HEK293 (cell line): ENCODE results near the gene LRIG3.

ENCODE experiments used
- GLI2 ChIP-seq: fragments of 450-650 bp; formaldehyde crosslinking; IDR thresholded peaks from 2 replicates; pipeline ENCODE4; 2017; ENCODE audit warnings: missing biosample characterization, missing genetic modification characterization, low read depth, borderline replicate concordance
- GLIS1 ChIP-seq: fragments of 450-650 bp; formaldehyde crosslinking; IDR thresholded peaks from 2 replicates; pipeline ENCODE4 v1.5.1; 2016; ENCODE audit warnings: missing biosample characterization, missing genetic modification characterization
- IKZF3 ChIP-seq: fragments of 450-650 bp; IDR thresholded peaks from 2 replicates; pipeline ENCODE4 v1.5.0; 2018; ENCODE audit warnings: missing biosample characterization, mild to moderate bottlenecking, missing genetic modification characterization, moderate library complexity
- KLF16 ChIP-seq: fragments of 450-650 bp; formaldehyde crosslinking; IDR thresholded peaks from 2 replicates; pipeline ENCODE4 v1.5.1; 2017; ENCODE audit warnings: missing biosample characterization, missing genetic modification characterization
- MZF1 ChIP-seq: fragments of 450-650 bp; formaldehyde crosslinking; IDR thresholded peaks from 2 replicates; pipeline ENCODE4 v1.5.1; 2017; ENCODE audit warnings: missing biosample characterization, missing genetic modification characterization, borderline replicate concordance
- OVOL3 ChIP-seq: fragments of 450-650 bp; formaldehyde crosslinking; IDR thresholded peaks from 2 replicates; pipeline ENCODE4 v1.5.1; 2016; ENCODE audit warnings: missing biosample characterization, missing genetic modification characterization
- PRDM1 ChIP-seq: fragments of 450-650 bp; formaldehyde crosslinking; IDR thresholded peaks from 2 replicates; pipeline ENCODE4; 2016; ENCODE audit warnings: missing biosample characterization, missing genetic modification characterization
- YY2 ChIP-seq: fragments of 450-650 bp; formaldehyde crosslinking; IDR thresholded peaks from 2 replicates; pipeline ENCODE4 v1.5.1; 2016; ENCODE audit warnings: missing biosample characterization, missing genetic modification characterization
- ZBTB1 ChIP-seq: fragments of 450-650 bp; formaldehyde crosslinking; IDR thresholded peaks from 2 replicates; pipeline ENCODE4 v1.5.1; 2016; ENCODE audit warnings: missing biosample characterization, missing genetic modification characterization
- ZNF112 ChIP-seq: fragments of 450-650 bp; formaldehyde crosslinking; IDR thresholded peaks from 2 replicates; pipeline ENCODE4 v1.5.0; 2017; ENCODE audit warnings: missing biosample characterization, missing genetic modification characterization
- ZNF146 ChIP-seq: fragments of 450-650 bp; formaldehyde crosslinking; IDR thresholded peaks from 2 replicates; pipeline ENCODE4 v1.5.1; 2016; ENCODE audit warnings: missing biosample characterization, missing genetic modification characterization
- ZNF324 ChIP-seq: fragments of 450-650 bp; formaldehyde crosslinking; IDR thresholded peaks from 2 replicates; pipeline ENCODE4 v1.5.1; 2016; ENCODE audit warnings: missing biosample characterization, missing genetic modification characterization
- ZNF48 ChIP-seq: fragments of 450-650 bp; formaldehyde crosslinking; IDR thresholded peaks from 2 replicates; pipeline ENCODE4 v1.5.1; 2016; ENCODE audit warnings: missing biosample characterization, missing genetic modification characterization
- ZNF596 ChIP-seq: fragments of 450-650 bp; IDR thresholded peaks from 2 replicates; pipeline ENCODE4 v1.5.0; 2018; ENCODE audit warnings: missing biosample characterization, mild to moderate bottlenecking, missing genetic modification characterization, moderate library complexity
- ZNF623 ChIP-seq: fragments of 450-650 bp; formaldehyde crosslinking; IDR thresholded peaks from 2 replicates; pipeline ENCODE4 v1.5.1; 2016; ENCODE audit warnings: missing biosample characterization, missing genetic modification characterization
- ZNF624 ChIP-seq: fragments of 450-650 bp; formaldehyde crosslinking; IDR thresholded peaks from 2 replicates; pipeline ENCODE4 v1.5.1; 2017; ENCODE audit warnings: missing biosample characterization, missing genetic modification characterization
- ZNF664 ChIP-seq: fragments of 450-650 bp; formaldehyde crosslinking; IDR thresholded peaks from 2 replicates; pipeline ENCODE4 v1.5.1; 2016; ENCODE audit warnings: missing biosample characterization, missing genetic modification characterization
- ZNF843 ChIP-seq: fragments of 450-650 bp; formaldehyde crosslinking; IDR thresholded peaks from 2 replicates; pipeline ENCODE4 v1.5.1; 2016; ENCODE audit warnings: missing biosample characterization, missing genetic modification characterization
- ZXDB ChIP-seq: fragments of 450-650 bp; formaldehyde crosslinking; IDR thresholded peaks from 2 replicates; pipeline ENCODE4 v1.5.1; 2016; ENCODE audit warnings: missing biosample characterization, missing genetic modification characterization
- TF ChIP-seq, protein P1 (sequence below): fragments of 450-650 bp; formaldehyde crosslinking; IDR thresholded peaks from 2 replicates; pipeline ENCODE4; 2016; ENCODE audit warnings: missing biosample characterization, missing genetic modification characterization
- TF ChIP-seq, protein P2 (sequence below): fragments of 450-650 bp; formaldehyde crosslinking; IDR thresholded peaks from 2 replicates; pipeline ENCODE4 v1.5.1; 2016; ENCODE audit warnings: missing biosample characterization, missing genetic modification characterization
- TF ChIP-seq, protein P3 (sequence below): fragments of 450-650 bp; IDR thresholded peaks from 2 replicates; pipeline ENCODE4 v1.5.1; 2018; ENCODE audit warnings: missing biosample characterization, mild to moderate bottlenecking, missing genetic modification characterization
- TF ChIP-seq, protein P4 (sequence below): fragments of 450-650 bp; formaldehyde crosslinking; IDR thresholded peaks from 2 replicates; pipeline ENCODE4 v1.5.1; 2016; ENCODE audit warnings: missing biosample characterization, missing genetic modification characterization
- TF ChIP-seq, protein P5 (sequence below): fragments of 450-650 bp; formaldehyde crosslinking; IDR thresholded peaks from 2 replicates; pipeline ENCODE4 v1.5.1; 2016; ENCODE audit warnings: missing biosample characterization, missing genetic modification characterization
- TF ChIP-seq, protein P6 (sequence below): fragments of 450-650 bp; formaldehyde crosslinking; IDR thresholded peaks from 2 replicates; pipeline ENCODE4 v1.5.1; 2016; ENCODE audit warnings: missing biosample characterization, missing genetic modification characterization
- TF ChIP-seq, protein P7 (sequence below): fragments of 450-650 bp; formaldehyde crosslinking; IDR thresholded peaks from 2 replicates; pipeline ENCODE4 v1.5.1; 2017; ENCODE audit warnings: missing biosample characterization, missing genetic modification characterization
- TF ChIP-seq, protein P8 (sequence below): fragments of 450-650 bp; formaldehyde crosslinking; IDR thresholded peaks from 2 replicates; pipeline ENCODE4 v1.5.1; 2016; ENCODE audit warnings: missing biosample characterization, missing genetic modification characterization

The LRIG3 gene

DNA sequence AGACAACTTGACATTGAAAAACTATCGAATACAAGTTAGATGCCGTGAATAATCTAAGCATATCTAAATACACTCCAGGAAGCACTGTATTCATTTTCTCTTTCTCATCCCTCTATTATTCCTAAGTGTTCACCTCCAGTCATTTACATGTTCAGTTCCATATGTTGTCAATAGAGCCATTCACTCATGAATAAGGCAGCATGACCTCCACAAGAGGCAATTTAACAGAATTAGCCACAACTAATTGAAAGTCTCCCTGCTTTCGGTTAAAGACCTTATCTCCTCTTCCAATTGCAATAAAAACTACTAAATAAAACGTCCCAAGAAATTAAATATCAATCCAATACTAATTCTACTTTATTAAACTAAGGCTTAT, 1.8 kb downstream of the LRIG3 start (continued):
- TF ChIP-seq, protein P1, sequence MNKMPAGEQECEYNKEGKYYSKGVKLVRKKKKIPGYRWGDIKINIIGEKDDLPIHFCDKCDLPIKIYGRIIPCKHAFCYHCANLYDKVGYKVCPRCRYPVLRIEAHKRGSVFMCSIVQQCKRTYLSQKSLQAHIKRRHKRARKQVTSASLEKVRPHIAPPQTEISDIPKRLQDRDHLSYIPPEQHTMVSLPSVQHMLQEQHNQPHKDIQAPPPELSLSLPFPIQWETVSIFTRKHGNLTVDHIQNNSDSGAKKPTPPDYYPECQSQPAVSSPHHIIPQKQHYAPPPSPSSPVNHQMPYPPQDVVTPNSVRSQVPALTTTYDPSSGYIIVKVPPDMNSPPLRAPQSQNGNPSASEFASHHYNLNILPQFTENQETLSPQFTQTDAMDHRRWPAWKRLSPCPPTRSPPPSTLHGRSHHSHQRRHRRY (tag by site-specific recombination): no peak
- TF ChIP-seq ZNF664 (tag by site-specific recombination) (no peak), ZBTB1 (tag by site-specific recombination) (peak; percentile 40; the same call in 1 of the 2 replicates), ZXDB (tag by site-specific recombination) (peak; percentile 46), MZF1 (0 out of 2 replicates have a peak, but pooled peaks have one; percentile 11), ZNF112 (tag by site-specific recombination) (no peak), YY2 (tag by site-specific recombination) (no peak), ZNF843 (tag by site-specific recombination) (peak; percentile 15; the same call in 1 of the 2 replicates), GLIS1 (tag by site-specific recombination) (peak; percentile 38; the same call in 1 of the 2 replicates), ZNF48 (tag by site-specific recombination) (no peak), IKZF3 (peak; percentile 79), ZNF146 (tag by site-specific recombination) (peak; percentile 72), OVOL3 (tag by site-specific recombination) (peak; percentile 77; the same call in 1 of the 2 replicates), ZNF624 (no peak), ZNF596 (tag by site-specific recombination) (peak; percentile 33; the same call in 1 of the 2 replicates), ZNF324 (tag by site-specific recombination) (no peak), ZNF623 (tag by site-specific recombination) (no peak), GLI2 (tag by site-specific recombination) (peak; percentile 30; the same call in 1 of the 2 replicates), KLF16 (tag by site-specific recombination) (no peak), PRDM1 (tag by site-specific recombination) (peak; percentile 51; the same call in 1 of the 2 replicates)
- TF ChIP-seq, protein P2, sequence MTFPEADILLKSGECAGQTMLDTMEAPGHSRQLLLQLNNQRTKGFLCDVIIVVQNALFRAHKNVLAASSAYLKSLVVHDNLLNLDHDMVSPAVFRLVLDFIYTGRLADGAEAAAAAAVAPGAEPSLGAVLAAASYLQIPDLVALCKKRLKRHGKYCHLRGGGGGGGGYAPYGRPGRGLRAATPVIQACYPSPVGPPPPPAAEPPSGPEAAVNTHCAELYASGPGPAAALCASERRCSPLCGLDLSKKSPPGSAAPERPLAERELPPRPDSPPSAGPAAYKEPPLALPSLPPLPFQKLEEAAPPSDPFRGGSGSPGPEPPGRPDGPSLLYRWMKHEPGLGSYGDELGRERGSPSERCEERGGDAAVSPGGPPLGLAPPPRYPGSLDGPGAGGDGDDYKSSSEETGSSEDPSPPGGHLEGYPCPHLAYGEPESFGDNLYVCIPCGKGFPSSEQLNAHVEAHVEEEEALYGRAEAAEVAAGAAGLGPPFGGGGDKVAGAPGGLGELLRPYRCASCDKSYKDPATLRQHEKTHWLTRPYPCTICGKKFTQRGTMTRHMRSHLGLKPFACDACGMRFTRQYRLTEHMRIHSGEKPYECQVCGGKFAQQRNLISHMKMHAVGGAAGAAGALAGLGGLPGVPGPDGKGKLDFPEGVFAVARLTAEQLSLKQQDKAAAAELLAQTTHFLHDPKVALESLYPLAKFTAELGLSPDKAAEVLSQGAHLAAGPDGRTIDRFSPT: 0 out of 2 replicates have a peak, but pooled peaks have one; percentile 19
- TF ChIP-seq, protein P3, sequence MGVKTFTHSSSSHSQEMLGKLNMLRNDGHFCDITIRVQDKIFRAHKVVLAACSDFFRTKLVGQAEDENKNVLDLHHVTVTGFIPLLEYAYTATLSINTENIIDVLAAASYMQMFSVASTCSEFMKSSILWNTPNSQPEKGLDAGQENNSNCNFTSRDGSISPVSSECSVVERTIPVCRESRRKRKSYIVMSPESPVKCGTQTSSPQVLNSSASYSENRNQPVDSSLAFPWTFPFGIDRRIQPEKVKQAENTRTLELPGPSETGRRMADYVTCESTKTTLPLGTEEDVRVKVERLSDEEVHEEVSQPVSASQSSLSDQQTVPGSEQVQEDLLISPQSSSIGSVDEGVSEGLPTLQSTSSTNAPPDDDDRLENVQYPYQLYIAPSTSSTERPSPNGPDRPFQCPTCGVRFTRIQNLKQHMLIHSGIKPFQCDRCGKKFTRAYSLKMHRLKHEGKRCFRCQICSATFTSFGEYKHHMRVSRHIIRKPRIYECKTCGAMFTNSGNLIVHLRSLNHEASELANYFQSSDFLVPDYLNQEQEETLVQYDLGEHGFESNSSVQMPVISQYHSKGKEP (tag by site-specific recombination): peak; percentile 34; the same call in 1 of the 2 replicates
- TF ChIP-seq, protein P4, sequence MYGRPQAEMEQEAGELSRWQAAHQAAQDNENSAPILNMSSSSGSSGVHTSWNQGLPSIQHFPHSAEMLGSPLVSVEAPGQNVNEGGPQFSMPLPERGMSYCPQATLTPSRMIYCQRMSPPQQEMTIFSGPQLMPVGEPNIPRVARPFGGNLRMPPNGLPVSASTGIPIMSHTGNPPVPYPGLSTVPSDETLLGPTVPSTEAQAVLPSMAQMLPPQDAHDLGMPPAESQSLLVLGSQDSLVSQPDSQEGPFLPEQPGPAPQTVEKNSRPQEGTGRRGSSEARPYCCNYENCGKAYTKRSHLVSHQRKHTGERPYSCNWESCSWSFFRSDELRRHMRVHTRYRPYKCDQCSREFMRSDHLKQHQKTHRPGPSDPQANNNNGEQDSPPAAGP (tag by site-specific recombination): no peak
- TF ChIP-seq, protein P5, sequence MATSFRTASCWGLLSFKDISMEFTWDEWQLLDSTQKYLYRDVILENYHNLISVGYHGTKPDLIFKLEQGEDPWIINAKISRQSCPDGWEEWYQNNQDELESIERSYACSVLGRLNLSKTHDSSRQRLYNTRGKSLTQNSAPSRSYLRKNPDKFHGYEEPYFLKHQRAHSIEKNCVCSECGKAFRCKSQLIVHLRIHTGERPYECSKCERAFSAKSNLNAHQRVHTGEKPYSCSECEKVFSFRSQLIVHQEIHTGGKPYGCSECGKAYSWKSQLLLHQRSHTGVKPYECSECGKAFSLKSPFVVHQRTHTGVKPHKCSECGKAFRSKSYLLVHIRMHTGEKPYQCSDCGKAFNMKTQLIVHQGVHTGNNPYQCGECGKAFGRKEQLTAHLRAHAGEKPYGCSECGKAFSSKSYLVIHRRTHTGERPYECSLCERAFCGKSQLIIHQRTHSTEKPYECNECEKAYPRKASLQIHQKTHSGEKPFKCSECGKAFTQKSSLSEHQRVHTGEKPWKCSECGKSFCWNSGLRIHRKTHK (tag by site-specific recombination): no peak
- TF ChIP-seq, protein P6, sequence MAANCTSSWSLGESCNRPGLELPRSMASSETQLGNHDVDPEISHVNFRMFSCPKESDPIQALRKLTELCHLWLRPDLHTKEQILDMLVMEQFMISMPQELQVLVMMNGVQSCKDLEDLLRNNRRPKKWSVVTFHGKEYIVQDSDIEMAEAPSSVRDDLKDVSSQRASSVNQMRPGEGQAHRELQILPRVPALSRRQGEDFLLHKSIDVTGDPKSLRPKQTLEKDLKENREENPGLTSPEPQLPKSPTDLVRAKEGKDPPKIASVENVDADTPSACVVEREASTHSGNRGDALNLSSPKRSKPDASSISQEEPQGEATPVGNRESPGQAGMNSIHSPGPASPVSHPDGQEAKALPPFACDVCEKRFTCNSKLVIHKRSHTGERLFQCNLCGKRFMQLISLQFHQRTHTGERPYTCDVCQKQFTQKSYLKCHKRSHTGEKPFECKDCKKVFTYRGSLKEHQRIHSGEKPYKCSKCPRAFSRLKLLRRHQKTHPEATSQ (tag by site-specific recombination): no peak
- TF ChIP-seq, protein P7, sequence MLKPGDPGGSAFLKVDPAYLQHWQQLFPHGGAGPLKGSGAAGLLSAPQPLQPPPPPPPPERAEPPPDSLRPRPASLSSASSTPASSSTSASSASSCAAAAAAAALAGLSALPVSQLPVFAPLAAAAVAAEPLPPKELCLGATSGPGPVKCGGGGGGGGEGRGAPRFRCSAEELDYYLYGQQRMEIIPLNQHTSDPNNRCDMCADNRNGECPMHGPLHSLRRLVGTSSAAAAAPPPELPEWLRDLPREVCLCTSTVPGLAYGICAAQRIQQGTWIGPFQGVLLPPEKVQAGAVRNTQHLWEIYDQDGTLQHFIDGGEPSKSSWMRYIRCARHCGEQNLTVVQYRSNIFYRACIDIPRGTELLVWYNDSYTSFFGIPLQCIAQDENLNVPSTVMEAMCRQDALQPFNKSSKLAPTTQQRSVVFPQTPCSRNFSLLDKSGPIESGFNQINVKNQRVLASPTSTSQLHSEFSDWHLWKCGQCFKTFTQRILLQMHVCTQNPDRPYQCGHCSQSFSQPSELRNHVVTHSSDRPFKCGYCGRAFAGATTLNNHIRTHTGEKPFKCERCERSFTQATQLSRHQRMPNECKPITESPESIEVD (tag by site-specific recombination): peak; percentile 82; the same call in 1 of the 2 replicates
- TF ChIP-seq, protein P8, sequence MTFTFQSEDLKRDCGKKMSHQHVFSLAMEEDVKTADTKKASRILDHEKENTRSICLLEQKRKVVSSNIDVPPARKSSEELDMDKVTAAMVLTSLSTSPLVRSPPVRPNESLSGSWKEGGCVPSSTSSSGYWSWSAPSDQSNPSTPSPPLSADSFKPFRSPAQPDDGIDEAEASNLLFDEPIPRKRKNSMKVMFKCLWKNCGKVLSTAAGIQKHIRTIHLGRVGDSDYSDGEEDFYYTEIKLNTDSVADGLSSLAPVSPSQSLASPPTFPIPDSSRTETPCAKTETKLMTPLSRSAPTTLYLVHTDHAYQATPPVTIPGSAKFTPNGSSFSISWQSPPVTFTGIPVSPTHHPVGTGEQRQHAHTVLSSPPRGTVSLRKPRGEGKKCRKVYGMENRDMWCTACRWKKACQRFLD: no peak
